Measurements from ENCODE around the gene CACNA1C.

DNA sequence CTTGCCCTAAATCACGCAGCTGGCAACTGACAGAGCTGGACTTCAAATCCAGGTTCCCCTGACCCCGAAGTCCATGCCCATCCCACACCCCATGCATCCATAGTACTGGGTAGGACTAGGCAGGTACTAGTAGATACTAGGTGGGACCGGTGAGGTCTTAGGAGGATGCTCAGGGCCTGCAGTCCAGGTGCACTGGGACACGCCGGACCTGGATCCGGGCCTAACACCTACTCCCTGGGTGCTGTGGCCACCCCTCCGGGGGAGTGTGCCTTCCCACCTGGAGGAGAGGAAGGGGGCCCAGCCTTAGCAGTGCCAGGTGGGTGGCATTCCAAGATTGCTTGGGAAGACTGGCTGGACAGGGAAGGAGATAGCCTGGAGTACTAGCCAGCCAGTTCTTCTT lies 64.8 kb downstream of the CACNA1C start:
- no peak for TF ChIP-seq POLR2AphosphoS5 (IDR thresholded peaks at IDR 0.05; ENCODE audit: low read depth, low read length)
- TF ChIP-seq, protein P1, sequence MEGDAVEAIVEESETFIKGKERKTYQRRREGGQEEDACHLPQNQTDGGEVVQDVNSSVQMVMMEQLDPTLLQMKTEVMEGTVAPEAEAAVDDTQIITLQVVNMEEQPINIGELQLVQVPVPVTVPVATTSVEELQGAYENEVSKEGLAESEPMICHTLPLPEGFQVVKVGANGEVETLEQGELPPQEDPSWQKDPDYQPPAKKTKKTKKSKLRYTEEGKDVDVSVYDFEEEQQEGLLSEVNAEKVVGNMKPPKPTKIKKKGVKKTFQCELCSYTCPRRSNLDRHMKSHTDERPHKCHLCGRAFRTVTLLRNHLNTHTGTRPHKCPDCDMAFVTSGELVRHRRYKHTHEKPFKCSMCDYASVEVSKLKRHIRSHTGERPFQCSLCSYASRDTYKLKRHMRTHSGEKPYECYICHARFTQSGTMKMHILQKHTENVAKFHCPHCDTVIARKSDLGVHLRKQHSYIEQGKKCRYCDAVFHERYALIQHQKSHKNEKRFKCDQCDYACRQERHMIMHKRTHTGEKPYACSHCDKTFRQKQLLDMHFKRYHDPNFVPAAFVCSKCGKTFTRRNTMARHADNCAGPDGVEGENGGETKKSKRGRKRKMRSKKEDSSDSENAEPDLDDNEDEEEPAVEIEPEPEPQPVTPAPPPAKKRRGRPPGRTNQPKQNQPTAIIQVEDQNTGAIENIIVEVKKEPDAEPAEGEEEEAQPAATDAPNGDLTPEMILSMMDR (IDR thresholded peaks at IDR 0.05): no peak
- TF ChIP-seq, protein P2, sequence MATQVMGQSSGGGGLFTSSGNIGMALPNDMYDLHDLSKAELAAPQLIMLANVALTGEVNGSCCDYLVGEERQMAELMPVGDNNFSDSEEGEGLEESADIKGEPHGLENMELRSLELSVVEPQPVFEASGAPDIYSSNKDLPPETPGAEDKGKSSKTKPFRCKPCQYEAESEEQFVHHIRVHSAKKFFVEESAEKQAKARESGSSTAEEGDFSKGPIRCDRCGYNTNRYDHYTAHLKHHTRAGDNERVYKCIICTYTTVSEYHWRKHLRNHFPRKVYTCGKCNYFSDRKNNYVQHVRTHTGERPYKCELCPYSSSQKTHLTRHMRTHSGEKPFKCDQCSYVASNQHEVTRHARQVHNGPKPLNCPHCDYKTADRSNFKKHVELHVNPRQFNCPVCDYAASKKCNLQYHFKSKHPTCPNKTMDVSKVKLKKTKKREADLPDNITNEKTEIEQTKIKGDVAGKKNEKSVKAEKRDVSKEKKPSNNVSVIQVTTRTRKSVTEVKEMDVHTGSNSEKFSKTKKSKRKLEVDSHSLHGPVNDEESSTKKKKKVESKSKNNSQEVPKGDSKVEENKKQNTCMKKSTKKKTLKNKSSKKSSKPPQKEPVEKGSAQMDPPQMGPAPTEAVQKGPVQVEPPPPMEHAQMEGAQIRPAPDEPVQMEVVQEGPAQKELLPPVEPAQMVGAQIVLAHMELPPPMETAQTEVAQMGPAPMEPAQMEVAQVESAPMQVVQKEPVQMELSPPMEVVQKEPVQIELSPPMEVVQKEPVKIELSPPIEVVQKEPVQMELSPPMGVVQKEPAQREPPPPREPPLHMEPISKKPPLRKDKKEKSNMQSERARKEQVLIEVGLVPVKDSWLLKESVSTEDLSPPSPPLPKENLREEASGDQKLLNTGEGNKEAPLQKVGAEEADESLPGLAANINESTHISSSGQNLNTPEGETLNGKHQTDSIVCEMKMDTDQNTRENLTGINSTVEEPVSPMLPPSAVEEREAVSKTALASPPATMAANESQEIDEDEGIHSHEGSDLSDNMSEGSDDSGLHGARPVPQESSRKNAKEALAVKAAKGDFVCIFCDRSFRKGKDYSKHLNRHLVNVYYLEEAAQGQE (IDR thresholded peaks at IDR 0.05; ENCODE audit: low read depth, low read length): no peak
- TF ChIP-seq RCOR1 (IDR thresholded peaks at IDR 0.05; ENCODE audit: low read length): no peak
